Esophagus (tissue), 2 donors: Measurements from ENCODE around the gene METTL8. TPM values are rescaled to one million over a fixed set of nuclear protein-coding genes. Genes with fewer than 3 reads are reported as not detected.
"Not testable (repeated sequence)": the region's sequence is repeated elsewhere in the genome, so short reads cannot be mapped to it uniquely, and the experiment has no call there.

Experiments
- H3K27ac ChIP-seq, 2 donors: one replicate each; pipeline ENCODE4 v1.5.1; 2013; ENCODE audit warnings: low read depth in 2 of 2, mild to moderate bottlenecking in 2 of 2, inconsistent platforms in 1 of 2, low read length in 1 of 2, moderate library complexity in 1 of 2
- H3K27me3 ChIP-seq, 2 donors: one replicate each; pipeline ENCODE4 v1.6.1; 2013; ENCODE audit warnings: low read length in 2 of 2, control low read depth in 1 of 2, mild to moderate bottlenecking in 1 of 2; ENCODE audit not compliant: insufficient read depth in 2 of 2, control insufficient read depth in 1 of 2
- H3K36me3 ChIP-seq, 2 donors: one replicate each; pipeline ENCODE4 v1.6.1; 2013; ENCODE audit warnings: low read length in 1 of 2; ENCODE audit not compliant: control insufficient read depth in 2 of 2, insufficient read depth in 2 of 2
- H3K4me1 ChIP-seq, 2 donors: one replicate each; pipeline ENCODE4 v1.6.1; 2013; ENCODE audit warnings: low read length in 1 of 2; ENCODE audit not compliant: control insufficient read depth in 2 of 2, insufficient read depth in 2 of 2
- H3K4me3 ChIP-seq, 2 donors: one replicate each; pipeline ENCODE4 v1.5.1; 2013; ENCODE audit warnings: low read length in 2 of 2, mild to moderate bottlenecking in 2 of 2, low read depth in 1 of 2, moderate library complexity in 1 of 2
- H3K9me3 ChIP-seq, 2 donors: one replicate each; pipeline ENCODE4 v1.6.1; 2013; ENCODE audit warnings: mild to moderate bottlenecking in 2 of 2, low read depth in 1 of 2, low read length in 1 of 2, moderate library complexity in 1 of 2; ENCODE audit not compliant: control insufficient read depth in 2 of 2, insufficient read depth in 1 of 2
- WGBS, 2 donors: extraction: QIAGEN DNeasy Blood & Tissue Kit; methylation state at CpG; one replicate each; pipeline ENCODE4 v1.1.7; 2013; 5-methylcytosine and 5-hydroxymethylcytosine counted together
- polyA plus RNA-seq, 2 donors: library from polyadenylated mRNA; stranded (reverse); fragments of 200-250 nt; gene quantifications; one replicate each; pipeline ENCODE4 v1.2.3, GENCODE V29; 2013
- donor health status: healthy with polysubstance abuse.
- donor health status: Bipolar disorder and iron deficiency.

METTL8 gene
- polyA plus RNA-seq, 2 donors = 11.4 to 13.8 TPM

DNA sequence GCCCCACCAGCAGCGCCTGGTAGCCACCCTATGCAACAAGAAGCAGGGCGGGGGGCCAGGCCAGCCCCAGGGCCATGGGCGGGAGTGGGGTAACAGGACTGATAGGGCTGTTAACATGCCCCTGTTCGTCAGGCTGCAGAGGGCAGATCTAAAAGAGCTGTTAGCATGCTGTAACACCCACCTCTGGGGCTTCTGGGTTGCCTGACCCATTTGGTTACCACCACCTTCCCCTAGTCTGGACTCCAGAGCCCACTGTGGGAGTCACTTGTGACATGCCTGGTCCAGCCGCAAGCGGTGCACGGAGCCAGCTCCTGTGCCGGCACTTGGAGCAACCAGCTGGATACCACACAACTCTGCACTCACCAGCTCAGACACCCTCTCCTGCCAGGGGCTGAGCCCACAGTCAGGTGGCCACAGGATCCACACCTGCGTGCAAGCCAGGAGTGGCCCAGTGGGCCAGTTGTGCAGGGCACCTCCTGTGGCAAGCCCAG is 2.1 kb downstream of the METTL8 start:
- Histone ChIP-seq H3K9me3 (no peaks in the 10 kb centered on the region), H3K4me3 (no peak overlapping the region), H3K27me3 (no peaks in the 10 kb centered on the region), H3K36me3 (no peaks in the 10 kb centered on the region), H3K27ac (peak overlapping the region; percentile 60 to 80), H3K4me1 (peaks cover 0 to 9% of the 10 kb centered on the region in 2 donors)
- 76 to 91% methylated on average over 9 of the region's 9 CpGs for WGBS, 2 donors

DNA sequence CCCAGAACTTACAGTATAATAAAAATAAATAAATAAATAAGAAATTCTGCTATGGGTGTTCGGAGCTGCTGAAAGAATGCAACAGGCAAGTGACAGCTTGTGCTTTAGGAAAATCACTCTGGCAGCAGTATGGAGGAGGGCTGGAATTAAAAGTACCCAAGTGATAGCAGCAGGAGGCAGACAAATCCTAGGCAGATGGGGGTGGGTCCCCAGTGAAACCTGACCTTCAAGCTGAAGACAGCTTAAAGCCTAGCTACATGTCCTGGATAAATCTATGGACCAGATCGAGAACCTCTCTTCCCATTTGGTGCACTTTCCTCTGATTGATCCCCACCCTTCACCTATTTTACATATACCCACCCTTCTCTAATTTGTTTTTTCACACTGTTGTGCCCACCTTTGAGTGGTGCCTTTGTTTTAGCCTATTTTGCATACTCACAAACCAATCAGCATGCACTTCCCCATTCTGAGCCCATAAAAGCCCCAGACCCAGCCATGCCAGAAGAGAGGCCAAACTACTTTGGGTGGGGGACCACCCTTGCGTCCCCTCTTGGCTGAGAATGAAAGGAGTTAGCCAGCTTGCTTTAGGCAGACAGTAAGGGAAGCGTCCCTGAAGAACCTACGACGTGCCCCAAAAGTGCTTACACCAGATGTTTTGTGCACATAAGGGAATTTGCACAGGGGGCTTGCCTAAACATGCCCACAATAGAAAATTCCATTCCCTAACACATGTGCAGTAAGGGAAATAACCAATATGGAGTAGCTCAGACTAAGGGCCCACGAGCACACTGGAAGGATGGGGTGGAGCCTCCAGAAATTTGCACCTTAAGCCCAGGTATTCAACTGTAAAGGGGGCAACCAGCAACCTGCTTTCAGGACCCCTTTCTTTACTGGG is 3.0 kb downstream of the METTL8 start:
- peaks cover 0 to 9% of the 10 kb centered on the region in 2 donors for H3K4me1 ChIP-seq
- H3K4me3 ChIP-seq = no peak overlapping the region
- H3K27me3 ChIP-seq = no peaks in the 10 kb centered on the region
- 62 to 73% methylated on average over 7 of the region's 7 CpGs for WGBS, 2 donors
- H3K9me3 ChIP-seq = no peaks in the 10 kb centered on the region
- peak overlapping the region; percentile 60 to 65 for H3K27ac ChIP-seq
- H3K36me3 ChIP-seq = no peaks in the 10 kb centered on the region

DNA sequence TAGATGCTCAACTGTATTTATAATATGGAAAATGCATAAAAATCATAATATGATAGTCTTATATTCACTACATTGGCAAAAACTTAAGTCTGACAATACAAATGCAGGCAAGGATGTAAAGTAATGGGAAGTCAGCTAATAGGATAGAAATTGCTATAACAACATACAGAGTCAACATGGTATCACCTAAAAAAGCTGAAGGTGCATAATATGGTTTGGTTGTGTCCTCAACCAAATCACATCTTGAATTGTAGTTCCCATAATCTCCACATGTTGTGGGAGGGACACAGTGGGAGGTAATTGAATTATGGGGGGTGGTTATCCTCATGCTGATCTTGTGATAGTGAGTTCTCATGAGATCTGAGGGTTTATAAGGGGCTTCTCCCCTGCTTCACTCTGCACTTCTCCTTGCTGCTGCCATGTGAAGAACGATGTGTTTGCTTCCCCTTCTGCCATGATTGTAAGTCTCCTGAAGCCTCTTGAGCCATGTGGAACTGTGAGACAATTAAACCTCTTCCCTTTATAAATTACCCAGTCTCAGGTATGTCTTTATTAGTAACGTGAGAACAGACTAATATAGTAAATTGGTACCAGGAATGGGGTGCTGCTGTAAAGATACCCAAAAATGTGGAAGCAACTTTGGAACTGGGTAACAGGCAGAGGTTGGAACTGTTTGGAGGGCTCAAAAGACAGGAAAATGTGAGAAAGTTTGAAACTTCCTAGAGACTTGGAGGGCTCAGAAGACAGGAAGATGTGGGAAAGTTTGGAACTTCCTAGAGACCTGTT is 10.9 kb downstream of the METTL8 start:
- not testable (repeated sequence) for H3K36me3 ChIP-seq, H3K4me3 ChIP-seq, H3K27ac ChIP-seq, H3K27me3 ChIP-seq, H3K9me3 ChIP-seq, H3K4me1 ChIP-seq
- 91 to 92% methylated on average over 2 of the region's 2 CpGs for WGBS, 2 donors

DNA sequence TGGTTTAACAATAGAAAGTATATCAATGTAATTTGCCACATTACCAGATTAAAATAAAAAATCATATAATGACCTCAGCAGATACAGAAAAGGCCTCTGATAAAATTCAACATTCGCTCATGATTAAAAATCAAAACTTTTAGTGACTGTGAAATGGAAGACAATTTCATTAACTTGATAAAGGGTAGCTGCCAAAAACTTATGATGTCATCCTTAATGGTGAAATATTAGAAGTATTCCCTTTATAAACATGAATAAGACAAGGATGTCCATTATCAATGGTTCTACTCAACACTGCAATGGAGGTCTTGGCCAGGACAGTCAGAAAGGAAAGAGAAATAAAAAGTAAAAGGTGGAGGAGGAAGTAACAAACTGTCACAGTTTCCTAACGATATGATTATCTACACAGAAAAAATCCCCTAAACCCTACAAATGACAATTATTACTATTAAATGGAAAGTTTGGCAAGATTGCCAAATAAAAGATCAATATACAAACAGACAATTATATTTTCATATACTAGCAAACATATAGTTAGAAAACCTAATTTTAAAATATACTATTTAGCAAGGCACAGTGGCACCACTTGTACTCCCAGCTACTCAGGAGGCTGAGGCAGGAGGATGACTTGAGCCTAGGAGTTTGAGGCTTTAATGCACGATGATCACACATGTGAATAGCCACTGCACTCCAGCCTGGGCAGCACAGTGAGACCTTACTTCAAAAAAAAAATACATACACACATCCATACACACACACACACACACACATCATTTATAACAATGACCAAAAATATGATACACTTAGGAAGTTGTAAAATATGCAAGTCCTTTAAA is 12.8 kb downstream of the METTL8 start:
- Histone ChIP-seq H3K27me3 (no peaks in the 10 kb centered on the region), H3K27ac (no peak overlapping the region), H3K36me3 (no peaks in the 10 kb centered on the region), H3K4me1 (no peaks in the 10 kb centered on the region), H3K4me3 (no peak overlapping the region), H3K9me3 (peaks cover 0 to 6% of the 10 kb centered on the region in 2 donors)
- WGBS, 2 donors = 76 to 86% methylated on average over 3 of the region's 3 CpGs

DNA sequence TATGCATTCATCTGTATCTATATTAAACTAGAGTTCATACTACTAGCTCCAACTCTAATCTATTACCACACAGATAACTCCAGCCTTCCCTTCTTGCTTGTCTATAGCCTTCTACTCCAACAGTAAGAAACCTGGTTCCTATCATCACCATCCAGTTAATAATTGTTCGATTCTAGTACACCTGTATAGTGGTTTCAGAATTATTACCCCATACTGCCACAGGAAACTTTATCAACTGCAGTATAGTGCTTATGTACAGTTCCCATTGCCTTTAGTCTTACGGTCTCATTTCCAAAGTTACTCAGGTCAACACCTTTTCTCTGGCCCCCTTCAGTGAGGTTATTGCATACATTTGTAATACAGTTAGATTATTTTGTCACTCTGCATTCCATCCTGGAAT is 14.5 kb downstream of the METTL8 start:
- Histone ChIP-seq H3K4me3 (no peak overlapping the region), H3K27me3 (no peaks in the 10 kb centered on the region), H3K27ac (no peak overlapping the region), H3K4me1 (no peaks in the 10 kb centered on the region), H3K36me3 (no peaks in the 10 kb centered on the region), H3K9me3 (peaks cover 0 to 6% of the 10 kb centered on the region in 2 donors)
- WGBS, 2 donors = 76 to 95% methylated on average over 2 of the region's 2 CpGs

DNA sequence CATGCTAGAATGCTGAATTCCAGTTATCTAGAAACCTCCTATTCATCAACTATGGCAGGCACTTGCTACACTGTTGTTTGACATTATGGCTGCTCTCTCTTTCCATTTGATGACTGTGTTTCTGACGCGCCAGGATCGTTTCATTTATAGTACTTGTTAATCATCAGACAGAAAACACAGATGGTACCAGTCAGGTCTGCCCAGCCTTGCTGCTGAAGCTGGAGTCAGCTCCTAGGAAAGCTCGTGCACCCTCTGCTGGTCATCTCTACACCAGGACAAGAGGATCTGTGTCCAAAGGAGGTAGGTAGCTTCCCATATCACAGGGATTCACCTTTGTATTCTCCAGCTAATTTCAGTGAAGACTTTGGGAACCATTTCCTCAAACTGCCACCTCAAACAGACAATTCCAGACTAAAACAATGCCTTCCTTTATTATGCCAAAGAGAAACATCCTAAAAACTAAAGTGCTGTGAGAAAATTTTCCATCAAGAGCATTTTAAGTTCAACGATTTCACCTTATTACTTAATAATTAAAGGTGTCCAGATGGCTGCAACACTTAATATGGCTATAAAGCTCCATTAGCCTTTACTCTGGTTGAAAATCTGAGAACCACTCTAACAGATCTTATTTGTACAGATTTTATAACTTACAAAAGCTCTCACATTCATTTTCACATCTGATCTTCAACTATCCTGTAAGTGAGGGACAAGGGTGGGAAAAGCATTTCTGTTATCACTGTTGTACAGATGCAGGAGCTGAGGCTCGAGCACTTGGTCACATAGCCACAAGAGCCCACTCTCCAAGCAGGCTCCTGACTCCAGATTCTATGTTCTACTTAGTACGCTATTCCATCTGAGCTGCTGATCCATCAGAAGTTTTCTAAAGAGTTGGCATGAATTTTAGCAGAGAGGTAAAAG is 17.5 kb downstream of the METTL8 start:
- Histone ChIP-seq H3K4me3 (no peak overlapping the region), H3K9me3 (no peaks in the 10 kb centered on the region), H3K27me3 (no peaks in the 10 kb centered on the region), H3K27ac (peak overlapping the region; percentile 7 to 8), H3K36me3 (no peaks in the 10 kb centered on the region), H3K4me1 (no peaks in the 10 kb centered on the region)
- 30 to 35% methylated on average over 7 of the region's 7 CpGs for WGBS, 2 donors

DNA sequence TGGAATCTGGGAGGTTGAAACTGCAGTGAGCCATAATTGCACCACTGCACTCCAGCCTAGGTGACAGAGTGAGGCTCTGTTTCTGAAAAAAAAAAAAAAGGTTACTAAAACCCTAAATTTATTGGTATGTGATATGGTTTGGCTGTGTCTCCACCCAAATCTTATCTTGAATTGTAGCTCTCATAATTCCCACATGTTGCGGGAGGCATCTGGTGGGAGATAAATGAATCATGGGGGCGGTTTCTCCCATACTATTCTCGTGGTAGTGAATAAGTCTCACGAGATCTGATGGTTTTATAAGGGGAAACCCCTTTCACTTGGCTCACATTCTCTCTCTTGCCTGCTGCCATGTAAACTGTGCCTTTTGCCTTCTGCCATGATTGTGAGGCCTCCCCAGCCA is 19.1 kb downstream of the METTL8 start:
- not testable (repeated sequence) for H3K36me3 ChIP-seq, H3K27me3 ChIP-seq, H3K27ac ChIP-seq, H3K4me1 ChIP-seq, H3K9me3 ChIP-seq, H3K4me3 ChIP-seq
- WGBS, 2 donors = 79 to 84% methylated on average over 4 of the region's 4 CpGs

DNA sequence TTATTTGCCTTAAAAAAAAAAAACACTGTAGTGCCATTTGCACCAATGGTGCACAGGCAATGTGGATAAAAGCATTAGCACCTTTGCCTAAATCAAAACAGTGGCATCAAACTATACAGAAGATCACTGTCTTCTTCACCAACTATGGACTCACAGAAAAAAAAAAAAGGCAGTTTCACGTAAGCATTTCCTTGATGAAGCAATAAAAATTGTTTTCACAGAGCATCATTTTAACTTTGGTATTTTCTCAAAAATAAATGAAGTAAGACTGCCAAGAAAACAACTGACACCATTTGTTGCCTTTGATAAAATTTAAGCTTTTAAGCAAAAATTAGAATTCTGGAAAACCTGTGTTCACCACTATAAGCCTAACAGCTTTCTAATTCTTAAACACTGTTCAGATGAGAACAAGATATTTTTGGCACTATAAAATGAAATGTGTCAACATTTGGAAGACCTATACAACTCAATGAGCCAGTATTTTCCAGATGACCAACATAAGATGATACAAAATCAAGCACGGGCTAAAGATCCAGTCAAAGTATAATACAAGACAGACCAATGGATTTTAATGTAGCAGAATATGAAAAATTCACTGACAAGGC is 21.1 kb downstream of the METTL8 start:
- no peak overlapping the region for H3K27ac ChIP-seq
- no peaks in the 10 kb centered on the region for H3K9me3 ChIP-seq
- H3K27me3 ChIP-seq = no peaks in the 10 kb centered on the region
- WGBS, 2 donors = 71 to 81% methylated on average over 2 of the region's 2 CpGs
- no peaks in the 10 kb centered on the region for H3K36me3 ChIP-seq
- no peaks in the 10 kb centered on the region for H3K4me1 ChIP-seq
- no peak overlapping the region for H3K4me3 ChIP-seq
